Measurements from ENCODE around the gene UROS. TPM values are rescaled to one million over a fixed set of nuclear protein-coding genes. Genes with fewer than 3 reads are reported as not detected.

The UROS gene
- polyA plus RNA-seq, 1 donor from 2014 or later = 103 TPM

- Histone ChIP-seq H3K79me2 (replicated peaks; ENCODE audit: insufficient read depth, low read length) (no peaks in the 10 kb centered on the region), H3K9me3 (ENCODE audit: low read length) (no peaks in the 10 kb centered on the region), H2AFZ (ENCODE audit: low read depth, low read length) (no peak overlapping the region), H3K27me3 (ENCODE audit: insufficient read depth, low read depth, low read length) (no peaks in the 10 kb centered on the region), H3K27ac (ENCODE audit: low read length) (no peak overlapping the region), H3K36me3 (ENCODE audit: insufficient read depth, low read length) (peaks cover 4% of the 10 kb centered on the region), H3K4me2 (ENCODE audit: low read length) (no peak overlapping the region), H3K9ac (ENCODE audit: low read length) (no peak overlapping the region), H3K4me3 (ENCODE audit: low read length) (no peak overlapping the region), H3K9me2 (ENCODE audit: insufficient read depth, low read length) (no peaks in the 10 kb centered on the region), H4K20me1 (ENCODE audit: insufficient read depth) (no peaks in the 10 kb centered on the region), H3F3A (ENCODE audit: insufficient read depth, low read length, poor library complexity, severe bottlenecking) (no peaks in the 10 kb centered on the region)
- TF ChIP-seq EP300 (conservative IDR thresholded peaks at IDR 0.05; ENCODE audit: poor library complexity, severe bottlenecking) (no peak), SMC3 (conservative IDR thresholded peaks at IDR 0.05; ENCODE audit: poor library complexity) (no peak), MXI1 (conservative IDR thresholded peaks at IDR 0.05; ENCODE audit: poor library complexity, severe bottlenecking) (no peak), RAD21 (conservative IDR thresholded peaks at IDR 0.05) (no peak), TAF1 (IDR thresholded peaks at IDR 0.05; ENCODE audit: low read depth) (no peak), EZH2 (IDR thresholded peaks at IDR 0.05; ENCODE audit: borderline replicate concordance, insufficient read depth, low read length, poor library complexity, severe bottlenecking) (no peak), POLR2AphosphoS5 (IDR thresholded peaks at IDR 0.05) (no peak), REST (IDR thresholded peaks at IDR 0.05; ENCODE audit: borderline replicate concordance) (no peak)
- TF ChIP-seq, protein P1, sequence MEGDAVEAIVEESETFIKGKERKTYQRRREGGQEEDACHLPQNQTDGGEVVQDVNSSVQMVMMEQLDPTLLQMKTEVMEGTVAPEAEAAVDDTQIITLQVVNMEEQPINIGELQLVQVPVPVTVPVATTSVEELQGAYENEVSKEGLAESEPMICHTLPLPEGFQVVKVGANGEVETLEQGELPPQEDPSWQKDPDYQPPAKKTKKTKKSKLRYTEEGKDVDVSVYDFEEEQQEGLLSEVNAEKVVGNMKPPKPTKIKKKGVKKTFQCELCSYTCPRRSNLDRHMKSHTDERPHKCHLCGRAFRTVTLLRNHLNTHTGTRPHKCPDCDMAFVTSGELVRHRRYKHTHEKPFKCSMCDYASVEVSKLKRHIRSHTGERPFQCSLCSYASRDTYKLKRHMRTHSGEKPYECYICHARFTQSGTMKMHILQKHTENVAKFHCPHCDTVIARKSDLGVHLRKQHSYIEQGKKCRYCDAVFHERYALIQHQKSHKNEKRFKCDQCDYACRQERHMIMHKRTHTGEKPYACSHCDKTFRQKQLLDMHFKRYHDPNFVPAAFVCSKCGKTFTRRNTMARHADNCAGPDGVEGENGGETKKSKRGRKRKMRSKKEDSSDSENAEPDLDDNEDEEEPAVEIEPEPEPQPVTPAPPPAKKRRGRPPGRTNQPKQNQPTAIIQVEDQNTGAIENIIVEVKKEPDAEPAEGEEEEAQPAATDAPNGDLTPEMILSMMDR (IDR thresholded peaks at IDR 0.05; ENCODE audit: poor library complexity, severe bottlenecking) = no peak
These were observed 17.3 kb upstream of the UROS start for GRCh38 chr10:125840406-125840805.

DNA sequence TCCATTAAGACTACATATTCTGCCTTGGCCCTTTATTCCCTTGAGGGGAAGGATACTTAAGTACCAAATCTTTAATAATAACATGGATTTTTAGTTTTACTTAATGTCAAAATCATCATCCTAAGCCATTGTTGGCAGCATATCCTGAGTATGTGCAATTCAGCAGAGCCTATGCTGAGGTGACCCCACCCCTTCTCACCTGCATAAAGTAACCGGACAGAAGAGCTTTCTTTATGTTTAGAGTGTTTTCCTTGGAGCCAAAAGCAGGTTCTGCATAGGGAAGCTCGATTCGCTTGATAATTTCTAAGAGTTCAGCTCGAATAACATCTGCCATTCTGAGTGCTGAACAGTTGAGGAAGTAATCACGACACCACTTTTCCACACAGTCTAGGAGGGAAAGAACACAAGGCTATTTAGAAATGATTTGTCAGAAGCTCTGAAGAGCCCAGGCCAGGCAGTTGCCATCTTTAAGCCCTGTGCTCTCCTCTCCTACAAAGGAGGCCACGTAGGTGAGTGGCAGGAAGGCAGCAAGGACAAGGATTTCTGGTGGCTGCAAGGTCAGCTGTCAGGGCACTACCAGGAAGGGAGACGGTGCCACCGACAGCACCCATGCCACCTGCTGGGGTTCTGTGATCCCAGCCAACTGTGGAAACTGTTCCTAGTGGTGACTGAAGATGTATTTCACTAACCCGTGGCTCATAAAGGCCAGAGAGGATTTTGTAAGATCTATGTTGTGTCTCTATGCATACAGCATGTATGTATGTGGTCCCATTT, 15.9 kb upstream of the UROS start:
- no peaks in the 10 kb centered on the region for H3K9me2 ChIP-seq (ENCODE audit: insufficient read depth, low read length)
- peaks cover 4% of the 10 kb centered on the region for H3K36me3 ChIP-seq (ENCODE audit: insufficient read depth, low read length)
- no peaks in the 10 kb centered on the region for H4K20me1 ChIP-seq (ENCODE audit: insufficient read depth)
- no peaks in the 10 kb centered on the region for H3K9me3 ChIP-seq (ENCODE audit: low read length)
- H3F3A ChIP-seq (ENCODE audit: insufficient read depth, low read length, poor library complexity, severe bottlenecking) = no peaks in the 10 kb centered on the region
- no peaks in the 10 kb centered on the region for H3K79me2 ChIP-seq (replicated peaks; ENCODE audit: insufficient read depth, low read length)
- no peak overlapping the region for H3K9ac ChIP-seq (ENCODE audit: low read length)
- no peak overlapping the region for H3K4me3 ChIP-seq (ENCODE audit: low read length)
- no peaks in the 10 kb centered on the region for H3K27me3 ChIP-seq (ENCODE audit: insufficient read depth, low read depth, low read length)
- no peak overlapping the region for H2AFZ ChIP-seq (ENCODE audit: low read depth, low read length)
- no peak overlapping the region for H3K4me2 ChIP-seq (ENCODE audit: low read length)
- TF ChIP-seq EZH2 (IDR thresholded peaks at IDR 0.05; ENCODE audit: borderline replicate concordance, insufficient read depth, low read length, poor library complexity, severe bottlenecking) (no peak), POLR2AphosphoS5 (IDR thresholded peaks at IDR 0.05) (no peak), SMC3 (conservative IDR thresholded peaks at IDR 0.05; ENCODE audit: poor library complexity) (no peak), TAF1 (IDR thresholded peaks at IDR 0.05; ENCODE audit: low read depth) (no peak), MXI1 (conservative IDR thresholded peaks at IDR 0.05; ENCODE audit: poor library complexity, severe bottlenecking) (no peak), EP300 (conservative IDR thresholded peaks at IDR 0.05; ENCODE audit: poor library complexity, severe bottlenecking) (no peak), REST (IDR thresholded peaks at IDR 0.05; ENCODE audit: borderline replicate concordance) (no peak), RAD21 (conservative IDR thresholded peaks at IDR 0.05) (no peak)
- TF ChIP-seq, protein P1 (IDR thresholded peaks at IDR 0.05; ENCODE audit: poor library complexity, severe bottlenecking) = no peak
- H3K27ac ChIP-seq (ENCODE audit: low read length) = no peak overlapping the region

All from neural cell (in vitro differentiated cells).